GM06990 (cell line): ENCODE data around the gene PARS2.

ENCODE experiments used
- DNase-seq: peaks from one replicate; pipeline ENCODE4 v3.0.0-alpha.2; 2011; ENCODE audit not compliant: insufficient read length; ENCODE audit errors: extremely low read depth
- H3K27me3 ChIP-seq: replicated peaks from 2 replicates; pipeline ENCODE4 v1.6.0; 2011; ENCODE audit warnings: low read length; ENCODE audit not compliant: control insufficient read depth, insufficient read depth
- H3K36me3 ChIP-seq: 2 replicates; pipeline ENCODE4 v1.5.1; 2011; ENCODE audit warnings: low read length; ENCODE audit not compliant: control insufficient read depth, insufficient read depth
- H3K4me3 ChIP-seq: replicated peaks from 2 replicates; pipeline ENCODE4 v1.5.1; 2011; ENCODE audit warnings: low read depth, mild to moderate bottlenecking, control low read depth, low read length
- TF ChIP-seq, protein P1 (sequence below): IDR thresholded peaks from 2 replicates; pipeline ENCODE4 v1.5.1; 2011; ENCODE audit warnings: low read length, control low read depth, mild to moderate bottlenecking, inconsistent platforms; ENCODE audit not compliant: insufficient read depth, poor library complexity, severe bottlenecking

The PARS2 gene

DNA sequence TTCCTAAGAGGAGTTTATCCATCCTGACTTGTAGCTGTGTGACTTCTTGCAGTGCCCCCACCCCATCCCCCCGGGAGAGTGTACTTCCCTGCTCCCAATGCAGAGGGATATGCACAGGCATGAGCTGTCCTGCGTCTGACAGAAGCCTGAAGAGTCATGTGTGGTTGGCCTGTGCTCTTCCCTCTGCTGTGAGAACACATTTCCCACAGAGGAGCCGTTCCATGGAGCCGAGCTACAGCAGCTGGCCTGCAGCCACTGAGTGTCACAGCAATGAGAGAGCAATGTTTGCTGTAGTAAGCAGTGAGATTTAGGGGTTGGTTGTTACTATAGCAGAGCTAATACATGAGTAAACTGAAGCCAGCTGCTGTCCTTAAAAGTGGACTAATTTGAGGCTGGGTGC lies 22.0 kb downstream of the PARS2 start:
- TF ChIP-seq, protein P1, sequence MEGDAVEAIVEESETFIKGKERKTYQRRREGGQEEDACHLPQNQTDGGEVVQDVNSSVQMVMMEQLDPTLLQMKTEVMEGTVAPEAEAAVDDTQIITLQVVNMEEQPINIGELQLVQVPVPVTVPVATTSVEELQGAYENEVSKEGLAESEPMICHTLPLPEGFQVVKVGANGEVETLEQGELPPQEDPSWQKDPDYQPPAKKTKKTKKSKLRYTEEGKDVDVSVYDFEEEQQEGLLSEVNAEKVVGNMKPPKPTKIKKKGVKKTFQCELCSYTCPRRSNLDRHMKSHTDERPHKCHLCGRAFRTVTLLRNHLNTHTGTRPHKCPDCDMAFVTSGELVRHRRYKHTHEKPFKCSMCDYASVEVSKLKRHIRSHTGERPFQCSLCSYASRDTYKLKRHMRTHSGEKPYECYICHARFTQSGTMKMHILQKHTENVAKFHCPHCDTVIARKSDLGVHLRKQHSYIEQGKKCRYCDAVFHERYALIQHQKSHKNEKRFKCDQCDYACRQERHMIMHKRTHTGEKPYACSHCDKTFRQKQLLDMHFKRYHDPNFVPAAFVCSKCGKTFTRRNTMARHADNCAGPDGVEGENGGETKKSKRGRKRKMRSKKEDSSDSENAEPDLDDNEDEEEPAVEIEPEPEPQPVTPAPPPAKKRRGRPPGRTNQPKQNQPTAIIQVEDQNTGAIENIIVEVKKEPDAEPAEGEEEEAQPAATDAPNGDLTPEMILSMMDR = no peak
- H3K36me3 ChIP-seq = peaks cover 35% of the 10 kb centered on the region
- no peak for DNase-seq

DNA sequence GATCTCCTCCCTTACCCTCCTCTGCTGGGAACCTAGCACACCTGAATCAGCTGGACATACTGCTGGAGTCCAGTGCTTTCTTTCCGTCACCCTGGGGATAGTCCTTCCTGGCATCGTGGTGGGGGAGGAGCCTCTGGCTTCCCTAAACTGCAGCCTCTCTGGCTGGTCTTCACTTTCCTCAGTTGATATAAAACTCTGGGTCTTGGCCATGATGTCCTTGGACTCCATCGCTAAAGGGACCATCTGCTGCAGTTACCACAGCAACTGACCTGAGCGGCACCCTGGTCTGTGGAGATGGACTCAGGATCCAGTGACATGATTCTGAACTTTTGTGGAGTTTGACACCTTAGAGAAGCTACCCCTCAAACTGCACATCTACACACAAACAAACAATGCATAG lies 22.8 kb downstream of the PARS2 start:
- Histone ChIP-seq H3K4me3 (no peak overlapping the region), H3K36me3 (peaks cover 36% of the 10 kb centered on the region), H3K27me3 (no peaks in the 10 kb centered on the region)
- TF ChIP-seq, protein P1 = no peak
- no peak for DNase-seq

More for the DNA sequence above, 22.0 kb downstream of the PARS2 start:
- H3K4me3 ChIP-seq = no peak overlapping the region
- no peaks in the 10 kb centered on the region for H3K27me3 ChIP-seq

DNA sequence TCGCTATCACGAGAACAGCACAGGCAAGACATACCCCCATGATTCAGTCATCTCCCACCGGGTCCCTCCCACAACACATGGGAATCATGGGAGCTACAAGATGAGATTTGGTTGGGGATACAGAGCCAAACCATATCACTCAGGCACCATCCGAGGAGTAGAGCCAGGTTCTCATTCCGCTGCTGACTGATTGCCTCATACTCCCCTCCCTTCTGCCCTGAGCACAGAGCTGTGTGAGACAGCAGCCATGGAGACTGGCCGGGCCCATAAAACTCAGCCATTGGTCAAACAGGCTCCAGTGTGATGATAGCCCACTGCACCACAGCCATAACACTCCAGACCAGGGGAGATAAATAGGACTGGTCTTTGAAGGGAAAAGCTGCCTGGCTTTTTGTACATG lies 26.1 kb downstream of the PARS2 start:
- no peak for DNase-seq
- H3K36me3 ChIP-seq = peaks cover 35% of the 10 kb centered on the region
- H3K27me3 ChIP-seq = no peaks in the 10 kb centered on the region
- TF ChIP-seq, protein P1 = no peak
- no peak overlapping the region for H3K4me3 ChIP-seq

DNA sequence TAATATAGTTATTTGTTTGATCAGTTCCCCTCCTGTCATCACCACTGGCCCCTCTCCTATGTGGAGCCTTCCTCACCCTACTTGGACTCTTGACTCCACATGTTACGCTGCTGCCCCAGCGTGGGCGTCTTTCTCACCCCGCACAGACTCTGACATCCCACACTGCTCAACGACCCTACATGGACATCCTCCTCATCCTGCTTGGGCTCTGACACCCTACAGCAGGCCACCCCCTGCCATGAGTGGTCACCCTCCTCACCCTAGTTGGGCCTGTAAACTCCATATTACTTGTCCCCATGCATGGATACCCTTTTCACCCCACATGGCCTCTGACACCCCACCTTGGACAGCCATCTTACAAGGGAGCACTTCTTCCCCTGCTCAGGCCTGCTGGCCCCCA lies 27.6 kb downstream of the PARS2 start:
- Histone ChIP-seq H3K27me3 (no peaks in the 10 kb centered on the region), H3K4me3 (no peak overlapping the region), H3K36me3 (peaks cover 27% of the 10 kb centered on the region)
- TF ChIP-seq, protein P1 = no peak
- no peak for DNase-seq

DNA sequence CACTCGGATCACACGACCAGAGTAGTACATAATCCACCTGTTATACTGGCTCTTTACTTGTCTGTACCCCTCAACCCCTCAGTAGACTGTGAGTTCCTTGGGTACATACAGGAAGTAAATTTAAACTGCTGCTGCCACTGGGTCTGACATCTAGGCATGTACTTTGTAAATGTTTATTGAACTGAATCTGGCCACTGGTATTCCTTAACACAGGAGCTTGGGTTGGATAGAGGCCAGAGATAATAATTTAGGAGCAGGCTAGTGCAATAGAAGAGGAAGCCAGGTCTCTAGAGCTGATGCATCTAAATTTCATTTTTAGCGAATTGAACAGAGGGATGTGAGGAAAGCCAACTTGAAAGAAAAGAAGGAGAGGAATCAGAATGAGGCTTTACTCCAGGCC lies 36.3 kb downstream of the PARS2 start:
- TF ChIP-seq, protein P1 = no peak
- peaks cover 10% of the 10 kb centered on the region for H3K36me3 ChIP-seq
- DNase-seq = no peak

DNA sequence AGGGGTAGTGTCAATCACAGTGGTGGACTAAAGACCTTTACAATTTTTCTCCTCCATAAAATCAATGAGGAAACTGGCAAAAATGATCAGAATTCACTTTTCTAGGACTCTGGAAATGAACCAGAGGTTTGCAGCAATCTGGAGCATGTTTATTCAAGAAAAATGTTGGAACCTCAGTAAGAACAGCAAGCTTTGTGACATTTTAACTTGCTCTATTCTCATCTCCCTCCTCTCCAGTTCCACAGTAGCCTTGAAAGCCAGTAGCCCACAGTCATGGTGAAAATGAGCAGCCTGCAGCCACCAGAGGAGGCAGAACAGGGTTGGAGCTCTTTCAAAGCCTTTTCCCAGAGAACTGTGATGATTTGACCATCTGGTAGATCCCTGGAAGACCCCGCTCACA lies 39.6 kb downstream of the PARS2 start:
- TF ChIP-seq, protein P1 = no peak
- Histone ChIP-seq H3K4me3 (no peak overlapping the region), H3K36me3 (peaks cover 9% of the 10 kb centered on the region), H3K27me3 (no peaks in the 10 kb centered on the region)
- no peak for DNase-seq

More for the DNA sequence above, 36.3 kb downstream of the PARS2 start:
- Histone ChIP-seq H3K27me3 (no peaks in the 10 kb centered on the region), H3K4me3 (no peak overlapping the region)
